Tibial nerve (tissue), 3 donors: ENCODE measurements around the gene SIGMAR1.

Experiments used
- POLR2A ChIP-seq, 2 donors: fragments of 450-650 bp; IDR thresholded peaks; one replicate each; pipeline ENCODE4 v1.6.1; 2017; ENCODE audit warnings: antibody characterized with exemption in 2 of 2, mild to moderate bottlenecking in 2 of 2, moderate library complexity in 2 of 2
- TF ChIP-seq, protein P1 (sequence below), 5 experiments: fragments of 200-600 bp in 3 of 5; fragments of 450-650 bp in 2 of 5; sonication (generic) in 3 of 5; IDR thresholded peaks; one replicate each; pipeline ENCODE4 v1.5.1; 2016 to 2019; ENCODE audit warnings: antibody characterized with exemption in 5 of 5, mild to moderate bottlenecking in 3 of 5, moderate library complexity in 2 of 5

DNA sequence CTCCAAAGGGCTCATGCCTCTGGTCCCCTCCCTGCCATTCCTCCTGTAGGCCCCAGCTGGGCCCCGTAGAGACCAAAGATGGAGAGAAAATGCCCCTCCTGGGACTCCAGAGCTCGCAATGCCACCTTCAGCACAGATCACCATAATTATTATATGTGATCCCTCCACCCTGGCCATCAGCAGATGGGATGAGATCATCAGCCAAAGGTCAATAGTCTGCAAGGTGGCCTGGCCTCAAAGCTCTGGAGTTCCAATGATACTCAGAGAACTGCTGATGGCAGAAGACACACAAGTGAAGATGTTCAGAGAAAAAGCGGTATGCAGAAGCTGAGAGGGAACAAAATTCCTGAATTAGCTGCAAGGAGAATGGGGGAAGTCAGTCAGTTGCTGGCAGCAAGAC, 30.7 kb downstream of the SIGMAR1 start:
- TF ChIP-seq, protein P1, sequence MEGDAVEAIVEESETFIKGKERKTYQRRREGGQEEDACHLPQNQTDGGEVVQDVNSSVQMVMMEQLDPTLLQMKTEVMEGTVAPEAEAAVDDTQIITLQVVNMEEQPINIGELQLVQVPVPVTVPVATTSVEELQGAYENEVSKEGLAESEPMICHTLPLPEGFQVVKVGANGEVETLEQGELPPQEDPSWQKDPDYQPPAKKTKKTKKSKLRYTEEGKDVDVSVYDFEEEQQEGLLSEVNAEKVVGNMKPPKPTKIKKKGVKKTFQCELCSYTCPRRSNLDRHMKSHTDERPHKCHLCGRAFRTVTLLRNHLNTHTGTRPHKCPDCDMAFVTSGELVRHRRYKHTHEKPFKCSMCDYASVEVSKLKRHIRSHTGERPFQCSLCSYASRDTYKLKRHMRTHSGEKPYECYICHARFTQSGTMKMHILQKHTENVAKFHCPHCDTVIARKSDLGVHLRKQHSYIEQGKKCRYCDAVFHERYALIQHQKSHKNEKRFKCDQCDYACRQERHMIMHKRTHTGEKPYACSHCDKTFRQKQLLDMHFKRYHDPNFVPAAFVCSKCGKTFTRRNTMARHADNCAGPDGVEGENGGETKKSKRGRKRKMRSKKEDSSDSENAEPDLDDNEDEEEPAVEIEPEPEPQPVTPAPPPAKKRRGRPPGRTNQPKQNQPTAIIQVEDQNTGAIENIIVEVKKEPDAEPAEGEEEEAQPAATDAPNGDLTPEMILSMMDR (IDR thresholded peaks at IDR 0.05) = no peak
- TF ChIP-seq POLR2A (IDR thresholded peaks at IDR 0.05) = no peak
